ENCODE data around the gene AUTS2. TPM values are rescaled to one million over a fixed set of nuclear protein-coding genes. Genes with fewer than 3 reads are reported as not detected.

Gene AUTS2
- total and polyA plus RNA-seq, 10 of the 15 experiments (the other 5 are each of a cell fraction or from before 2014, with no cell fraction given): 6.4 to 55.6 (median 21.6) TPM

GRCh38 chr7:69826283-69826682 is 228.0 kb downstream of the AUTS2 start (continued):
- no peak for TF ChIP-seq CUX1 (IDR thresholded peaks at IDR 0.05; ENCODE audit: insufficient replicate concordance, low read depth, low read length)
- TF ChIP-seq ZSCAN29 (IDR thresholded peaks at IDR 0.05): no peak
- no peak for TF ChIP-seq BCL3 (IDR thresholded peaks at IDR 0.05; ENCODE audit: borderline replicate concordance, insufficient read depth, low read depth, low read length, poor library complexity, severe bottlenecking)
- TF ChIP-seq CBX3 (IDR thresholded peaks at IDR 0.05; ENCODE audit: borderline replicate concordance, low read depth): no peak
- no peak for TF ChIP-seq ZBED1 (IDR thresholded peaks at IDR 0.05; ENCODE audit: borderline replicate concordance)
- TF ChIP-seq PBX3 (IDR thresholded peaks at IDR 0.05; ENCODE audit: insufficient replicate concordance, low read depth, low read length): no peak
- TF ChIP-seq POLR2AphosphoS2 (IDR thresholded peaks at IDR 0.05; ENCODE audit: low read depth, low read length): no peak
- no peak for TF ChIP-seq PRDM15 (CRISPR knock-in tag; IDR thresholded peaks at IDR 0.05)
- TF ChIP-seq IKZF2 (IDR thresholded peaks at IDR 0.05): no peak
- TF ChIP-seq NR2C1 (IDR thresholded peaks at IDR 0.05): no peak
- no peak for TF ChIP-seq CHD2 (IDR thresholded peaks at IDR 0.05; ENCODE audit: borderline replicate concordance, low read depth, low read length)

Data from GM12878 (cell line).